Breast epithelium (tissue), 3 donors: ENCODE measurements around the gene MYO5A.

Experiments
- CTCF ChIP-seq, 3 donors: fragments of 450-650 bp; IDR thresholded peaks; one replicate each; pipeline ENCODE4 v1.5.1; 2016 to 2017; ENCODE audit warnings: antibody characterized with exemption in 3 of 3, mild to moderate bottlenecking in 3 of 3, moderate library complexity in 3 of 3
- POLR2A ChIP-seq: fragments of 450-650 bp; IDR thresholded peaks from one replicate; pipeline ENCODE4 v1.6.1; 2016; ENCODE audit warnings: antibody characterized with exemption, mild to moderate bottlenecking, moderate library complexity
- POLR2AphosphoS5 ChIP-seq, 3 donors: sonication (generic); formaldehyde crosslinking; IDR thresholded peaks; one replicate each; pipeline ENCODE4 v1.6.1; 2017; ENCODE audit warnings: antibody characterized with exemption in 3 of 3

GRCh38 chr15:52308446-52309153 lies 220.1 kb downstream of the MYO5A start:
- TF ChIP-seq CTCF (IDR thresholded peaks at IDR 0.05) (no peak), POLR2A (no peak), POLR2AphosphoS5 (IDR thresholded peaks at IDR 0.05) (no peak)
